ENCODE results near the gene TMIGD2.
"Not testable (repeated sequence)": the region's sequence is repeated elsewhere in the genome, so short reads cannot be mapped to it uniquely, and the experiment has no call there.

TMIGD2 gene

DNA sequence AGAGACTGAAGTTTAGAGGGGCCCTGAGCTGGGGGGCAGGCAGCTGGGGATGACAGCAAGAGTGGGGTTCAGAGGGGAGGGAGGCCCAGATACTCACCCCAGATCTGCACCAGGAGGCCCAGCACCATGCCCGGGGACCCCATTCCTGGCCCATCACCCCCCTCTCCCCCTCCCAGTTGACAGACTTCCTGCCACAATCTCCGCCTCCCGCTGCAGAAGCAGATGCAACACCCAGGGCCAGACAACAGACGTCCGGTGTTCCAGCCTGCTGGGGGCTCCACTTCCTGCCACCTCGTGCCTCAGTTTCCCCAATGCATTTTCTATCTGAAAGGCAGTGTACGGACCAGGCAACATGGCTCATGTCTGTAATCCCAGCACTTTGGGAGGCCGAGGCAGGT is at the start of gene TMIGD2:
TSS of gene TMIGD2 (minus strand) at position 147 of the 398 bp plus-strand sequence. CDS start at position 143, 4 bp downstream.
- no peaks in the 10 kb centered on the region for H3K27me3 ChIP-seq (ENCODE audit: control insufficient read depth, insufficient read depth, low read length)
- no peaks in the 10 kb centered on the region for H3K9me3 ChIP-seq (ENCODE audit: control insufficient read depth, low read length)
- H3K36me3 ChIP-seq (ENCODE audit: control insufficient read depth, insufficient read depth, low read length): no peaks in the 10 kb centered on the region
- no peaks in the 10 kb centered on the region for H3K4me1 ChIP-seq (ENCODE audit: control insufficient read depth, insufficient read depth, low read length)
- no peak within 1 kb of the TSS for H3K9ac ChIP-seq (ENCODE audit: low read length)
- no peak within 1 kb of the TSS for H3K4me3 ChIP-seq (ENCODE audit: low read length)

- no peak overlapping the region for H3K4me3 ChIP-seq (ENCODE audit: low read length)
- H3K9me3 ChIP-seq (ENCODE audit: control insufficient read depth, low read length): no peaks in the 10 kb centered on the region
- no peaks in the 10 kb centered on the region for H3K36me3 ChIP-seq (ENCODE audit: control insufficient read depth, insufficient read depth, low read length)
- H3K27me3 ChIP-seq (ENCODE audit: control insufficient read depth, insufficient read depth, low read length): no peaks in the 10 kb centered on the region
- H3K4me1 ChIP-seq (ENCODE audit: control insufficient read depth, insufficient read depth, low read length): no peaks in the 10 kb centered on the region
- no peak overlapping the region for H3K9ac ChIP-seq (ENCODE audit: low read length)
Observed at GRCh38 chr19:4350726-4351125, 48.5 kb upstream of the TMIGD2 start.

DNA sequence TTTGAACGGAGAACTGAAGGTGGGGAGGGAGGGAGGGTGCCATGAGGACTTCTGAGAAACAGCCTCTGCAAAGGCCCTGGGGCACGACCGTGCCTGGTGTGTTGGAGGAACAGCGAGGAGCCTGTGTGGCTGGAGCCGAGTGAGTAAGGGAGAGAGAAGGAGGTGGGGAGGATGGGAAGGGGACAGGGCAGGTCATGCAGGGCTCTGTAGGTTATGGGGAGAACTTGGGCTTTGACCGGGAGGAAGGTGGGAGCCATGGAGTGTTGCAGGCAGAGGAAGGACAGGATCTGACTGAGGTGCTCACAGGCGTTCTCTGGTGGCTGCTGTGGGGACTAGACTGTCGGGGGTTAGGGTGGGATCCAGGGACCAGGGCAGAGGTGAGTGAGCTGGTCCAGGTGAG is 47.9 kb upstream of the TMIGD2 start:
- no peaks in the 10 kb centered on the region for H3K9me3 ChIP-seq (ENCODE audit: control insufficient read depth, low read length)
- H3K9ac ChIP-seq (ENCODE audit: low read length): no peak overlapping the region
- H3K27me3 ChIP-seq (ENCODE audit: control insufficient read depth, insufficient read depth, low read length): no peaks in the 10 kb centered on the region
- peaks cover 3% of the 10 kb centered on the region for H3K4me1 ChIP-seq (ENCODE audit: control insufficient read depth, insufficient read depth, low read length)
- H3K36me3 ChIP-seq (ENCODE audit: control insufficient read depth, insufficient read depth, low read length): no peaks in the 10 kb centered on the region
- no peak overlapping the region for H3K4me3 ChIP-seq (ENCODE audit: low read length)

- H3K9ac ChIP-seq (ENCODE audit: low read length); H3K4me1 ChIP-seq (ENCODE audit: control insufficient read depth, insufficient read depth, low read length); H3K36me3 ChIP-seq (ENCODE audit: control insufficient read depth, insufficient read depth, low read length); H3K27me3 ChIP-seq (ENCODE audit: control insufficient read depth, insufficient read depth, low read length); H3K9me3 ChIP-seq (ENCODE audit: control insufficient read depth, low read length); H3K4me3 ChIP-seq (ENCODE audit: low read length): not testable (repeated sequence)
Observed at GRCh38 chr19:4349225-4349624, 47.0 kb upstream of the TMIGD2 start.

- Histone ChIP-seq H3K4me3 (ENCODE audit: low read length) (no peak overlapping the region), H3K9me3 (ENCODE audit: control insufficient read depth, low read length) (no peaks in the 10 kb centered on the region), H3K4me1 (ENCODE audit: control insufficient read depth, insufficient read depth, low read length) (peaks cover 8% of the 10 kb centered on the region), H3K27me3 (ENCODE audit: control insufficient read depth, insufficient read depth, low read length) (no peaks in the 10 kb centered on the region), H3K9ac (ENCODE audit: low read length) (no peak overlapping the region), H3K36me3 (ENCODE audit: control insufficient read depth, insufficient read depth, low read length) (no peaks in the 10 kb centered on the region)
Observed at GRCh38 chr19:4347521-4347920, 45.3 kb upstream of the TMIGD2 start.

- H3K9ac ChIP-seq (ENCODE audit: low read length): no peak overlapping the region
- H3K4me1 ChIP-seq (ENCODE audit: control insufficient read depth, insufficient read depth, low read length): peaks cover 8% of the 10 kb centered on the region
- H3K9me3 ChIP-seq (ENCODE audit: control insufficient read depth, low read length): no peaks in the 10 kb centered on the region
Observed at GRCh38 chr19:4346020-4346383, 43.8 kb upstream of the TMIGD2 start.

GRCh38 chr19:4345342-4346019 is 43.3 kb upstream of the TMIGD2 start:
- Histone ChIP-seq H3K9ac (ENCODE audit: low read length) (no peak overlapping the region), H3K4me1 (ENCODE audit: control insufficient read depth, insufficient read depth, low read length) (peaks cover 8% of the 10 kb centered on the region), H3K4me3 (ENCODE audit: low read length) (no peak overlapping the region), H3K36me3 (ENCODE audit: control insufficient read depth, insufficient read depth, low read length) (no peaks in the 10 kb centered on the region), H3K9me3 (ENCODE audit: control insufficient read depth, low read length) (no peaks in the 10 kb centered on the region), H3K27me3 (ENCODE audit: control insufficient read depth, insufficient read depth, low read length) (no peaks in the 10 kb centered on the region)

More at GRCh38 chr19:4346020-4346383, 43.8 kb upstream of the TMIGD2 start:
- Histone ChIP-seq H3K4me3 (ENCODE audit: low read length) (no peak overlapping the region), H3K27me3 (ENCODE audit: control insufficient read depth, insufficient read depth, low read length) (no peaks in the 10 kb centered on the region), H3K36me3 (ENCODE audit: control insufficient read depth, insufficient read depth, low read length) (no peaks in the 10 kb centered on the region)

DNA sequence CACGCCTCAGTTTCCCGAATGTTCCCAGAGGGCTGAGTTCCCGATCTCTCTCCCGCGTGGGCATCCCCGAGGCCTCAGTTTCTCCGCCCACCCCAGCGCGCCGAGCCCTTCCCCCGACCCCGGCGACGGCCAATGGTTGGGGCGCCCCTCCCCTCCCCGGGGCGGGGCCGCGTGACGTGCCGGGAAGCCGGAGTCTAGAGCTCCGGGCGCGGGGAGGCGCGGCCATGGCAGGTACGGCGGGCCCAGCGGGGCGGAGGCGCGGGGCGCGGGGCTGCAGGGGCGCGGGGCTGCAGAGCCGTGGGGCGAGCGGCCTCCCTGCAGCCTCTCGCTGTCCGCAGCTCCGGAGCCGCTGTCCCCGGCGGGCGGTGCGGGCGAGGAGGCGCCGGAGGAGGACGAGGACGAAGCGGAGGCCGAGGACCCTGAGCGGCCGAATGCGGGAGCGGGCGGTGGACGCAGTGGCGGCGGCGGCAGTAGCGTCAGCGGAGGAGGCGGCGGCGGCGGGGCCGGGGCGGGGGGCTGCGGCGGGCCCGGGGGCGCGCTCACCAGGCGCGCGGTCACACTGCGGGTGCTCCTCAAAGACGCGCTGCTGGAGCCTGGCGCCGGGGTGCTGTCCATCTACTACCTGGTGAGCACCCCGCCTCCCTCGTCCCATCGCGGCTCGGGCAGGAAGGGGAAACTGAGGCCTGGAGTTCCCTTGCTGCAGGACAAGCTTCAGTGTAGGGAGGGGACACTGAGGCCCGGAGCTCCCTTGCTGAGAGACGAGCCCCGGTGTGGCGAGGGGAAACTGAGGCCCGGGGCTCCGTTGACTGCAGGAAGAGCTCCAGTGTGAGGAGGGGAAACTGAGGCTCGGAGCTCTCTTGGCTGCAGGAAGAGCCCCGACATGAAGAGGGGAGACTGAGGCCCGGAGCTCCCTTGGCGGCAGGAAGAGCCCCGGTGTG is 41.5 kb upstream of the TMIGD2 start, which contains the start of gene MPND:
TSS of gene MPND (plus strand) at position 193 of the 938 bp plus-strand sequence. CDS start at position 225, 32 bp downstream.
- Histone ChIP-seq H3K4me3 (ENCODE audit: low read length) (peak within 1 kb of the TSS; percentile 99), H3K27me3 (ENCODE audit: control insufficient read depth, insufficient read depth, low read length) (no peaks in the 10 kb centered on the region), H3K9ac (ENCODE audit: low read length) (peak within 1 kb of the TSS; percentile 83), H3K36me3 (ENCODE audit: control insufficient read depth, insufficient read depth, low read length) (no peaks in the 10 kb centered on the region), H3K4me1 (ENCODE audit: control insufficient read depth, insufficient read depth, low read length) (peaks cover 17% of the 10 kb centered on the region), H3K9me3 (ENCODE audit: control insufficient read depth, low read length) (no peaks in the 10 kb centered on the region)

GRCh38 chr19:4342615-4343369 is 40.6 kb upstream of the TMIGD2 start:
- Histone ChIP-seq H3K9me3 (ENCODE audit: control insufficient read depth, low read length) (no peaks in the 10 kb centered on the region), H3K27me3 (ENCODE audit: control insufficient read depth, insufficient read depth, low read length) (no peaks in the 10 kb centered on the region), H3K4me1 (ENCODE audit: control insufficient read depth, insufficient read depth, low read length) (peaks cover 22% of the 10 kb centered on the region), H3K9ac (ENCODE audit: low read length) (peak overlapping the region; percentile 83), H3K36me3 (ENCODE audit: control insufficient read depth, insufficient read depth, low read length) (no peaks in the 10 kb centered on the region), H3K4me3 (ENCODE audit: low read length) (peak overlapping the region; percentile 99)

- Histone ChIP-seq H3K9ac (ENCODE audit: low read length) (peak overlapping the region; percentile 83), H3K27me3 (ENCODE audit: control insufficient read depth, insufficient read depth, low read length) (no peaks in the 10 kb centered on the region), H3K9me3 (ENCODE audit: control insufficient read depth, low read length) (no peaks in the 10 kb centered on the region), H3K4me3 (ENCODE audit: low read length) (peak overlapping the region; percentile 83), H3K4me1 (ENCODE audit: control insufficient read depth, insufficient read depth, low read length) (peaks cover 24% of the 10 kb centered on the region), H3K36me3 (ENCODE audit: control insufficient read depth, insufficient read depth, low read length) (no peaks in the 10 kb centered on the region)
Observed at GRCh38 chr19:4342314-4342614, 40.1 kb upstream of the TMIGD2 start.

DNA sequence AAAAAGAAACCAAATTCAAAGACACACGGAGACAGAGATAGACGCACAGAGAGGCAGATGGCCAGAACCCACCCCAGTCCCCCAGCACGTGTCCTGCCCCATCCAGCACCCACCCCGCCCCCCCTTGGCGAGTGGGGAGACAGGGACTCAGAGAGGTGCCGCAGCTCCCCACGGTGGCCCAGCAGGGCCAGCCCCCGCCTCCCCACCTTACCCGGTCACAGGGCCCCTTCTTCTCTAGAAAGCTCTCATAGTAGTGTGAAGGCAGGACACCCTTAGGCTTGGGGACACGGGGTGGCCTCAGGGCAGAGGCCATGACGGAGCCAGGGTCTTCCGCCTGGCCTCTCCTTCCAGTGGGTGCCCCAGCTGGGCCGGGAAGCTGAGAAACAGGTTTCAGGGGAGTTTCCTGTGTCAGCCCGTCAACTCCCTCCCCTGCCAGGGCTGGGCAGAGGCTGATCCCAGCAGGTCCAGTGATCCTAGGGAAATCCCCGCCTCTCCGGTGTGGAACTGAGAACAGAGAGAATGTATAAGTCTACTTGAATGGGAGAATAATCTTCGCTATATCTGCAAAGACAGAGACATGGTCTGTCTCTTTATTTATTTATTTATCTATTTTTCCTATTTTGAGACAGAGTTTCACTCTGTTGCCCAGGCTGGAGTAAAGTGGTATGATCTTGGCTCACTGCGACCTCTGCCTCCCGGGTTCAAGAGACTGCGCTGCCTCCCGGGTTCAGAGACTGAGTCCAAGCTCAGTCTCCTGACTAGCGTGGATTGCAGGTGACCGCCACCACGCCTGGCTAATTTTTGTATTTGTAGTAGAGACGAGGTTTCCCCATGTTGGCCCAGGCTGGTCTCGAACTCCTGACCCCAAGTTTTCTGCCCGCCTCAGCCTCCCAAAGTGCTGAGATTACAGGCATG is 36.5 kb upstream of the TMIGD2 start, which contains the start of gene STAP2:
TSS of gene STAP2 (minus strand) at position 387 of the 915 bp plus-strand sequence. CDS start at position 313, 74 bp downstream.
- Histone ChIP-seq H3K4me1 (ENCODE audit: control insufficient read depth, insufficient read depth, low read length) (peaks cover 15% of the 10 kb centered on the region), H3K9ac (ENCODE audit: low read length) (peak within 1 kb of the TSS; percentile 84), H3K9me3 (ENCODE audit: control insufficient read depth, low read length) (no peaks in the 10 kb centered on the region), H3K36me3 (ENCODE audit: control insufficient read depth, insufficient read depth, low read length) (no peaks in the 10 kb centered on the region), H3K4me3 (ENCODE audit: low read length) (peak within 1 kb of the TSS; percentile 86), H3K27me3 (ENCODE audit: control insufficient read depth, insufficient read depth, low read length) (no peaks in the 10 kb centered on the region)

All from mucosa of stomach (tissue), 1 donor.